ENCODE data around the gene FAM241A. TPM values are rescaled to one million over a fixed set of nuclear protein-coding genes. Genes with fewer than 3 reads are reported as not detected.
"Not testable (repeated sequence)": the region's sequence is repeated elsewhere in the genome, so short reads cannot be mapped to it uniquely, and the experiment has no call there.

FAM241A gene
- polyA plus RNA-seq, 4 donors: 1.5 to 2.4 (median 1.7) TPM

DNA sequence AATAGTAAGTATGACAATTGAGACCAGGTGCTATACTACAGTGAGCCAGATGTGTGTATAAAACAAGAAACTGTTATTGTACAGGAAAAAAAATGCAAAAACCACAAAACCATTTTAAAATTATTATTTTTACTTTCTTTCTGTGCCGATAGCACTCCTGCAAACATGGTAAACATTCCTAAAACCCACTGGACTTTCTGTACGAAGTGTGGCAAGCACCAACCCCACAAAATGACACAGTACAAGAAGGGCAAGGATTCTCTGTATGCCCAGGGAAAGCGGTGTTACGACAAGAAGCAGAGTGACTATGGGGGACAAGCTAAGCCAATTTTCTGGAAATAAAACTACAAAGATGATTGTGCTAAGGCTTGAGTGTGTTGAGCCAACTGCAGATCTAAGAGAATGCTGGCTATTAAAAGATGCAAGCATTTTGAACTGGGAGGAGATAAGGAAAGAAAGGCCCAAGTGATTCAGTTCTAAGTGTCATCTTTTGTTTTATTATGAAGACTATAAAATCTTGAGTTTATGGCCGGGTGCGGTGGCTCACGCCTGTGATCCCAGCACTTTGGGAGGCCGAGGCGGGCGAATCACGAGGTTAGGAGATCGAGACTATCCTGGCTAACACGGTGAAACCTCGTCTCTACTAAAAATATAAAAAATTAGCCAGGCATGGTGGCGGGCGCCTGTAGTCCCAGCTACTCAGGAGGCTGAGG is 26.0 kb downstream of the FAM241A start:
- DNase-seq (ENCODE audit: low read depth in 4 of 4, low spot score in 3 of 4): not testable (repeated sequence)

DNA sequence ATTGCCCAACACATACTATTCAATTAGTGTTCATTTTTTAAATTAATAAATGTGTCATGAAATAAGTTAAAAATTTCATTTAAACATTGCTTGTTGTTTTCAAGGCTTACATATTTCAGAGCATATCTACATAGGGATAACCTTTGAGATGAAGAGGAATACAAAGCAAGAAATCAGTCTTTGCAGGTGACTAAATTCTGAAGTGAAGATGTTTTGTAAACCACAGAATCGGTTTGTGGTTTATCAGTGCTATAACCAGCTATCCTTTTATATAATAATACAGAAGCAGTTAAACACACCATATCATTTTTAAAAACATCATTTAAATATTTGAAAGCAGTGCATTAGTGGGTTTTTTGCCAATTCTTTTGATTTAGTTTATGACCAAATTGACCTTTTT is 26.9 kb downstream of the FAM241A start:
- no peak for DNase-seq (ENCODE audit: low read depth in 4 of 4, low spot score in 3 of 4)

DNA sequence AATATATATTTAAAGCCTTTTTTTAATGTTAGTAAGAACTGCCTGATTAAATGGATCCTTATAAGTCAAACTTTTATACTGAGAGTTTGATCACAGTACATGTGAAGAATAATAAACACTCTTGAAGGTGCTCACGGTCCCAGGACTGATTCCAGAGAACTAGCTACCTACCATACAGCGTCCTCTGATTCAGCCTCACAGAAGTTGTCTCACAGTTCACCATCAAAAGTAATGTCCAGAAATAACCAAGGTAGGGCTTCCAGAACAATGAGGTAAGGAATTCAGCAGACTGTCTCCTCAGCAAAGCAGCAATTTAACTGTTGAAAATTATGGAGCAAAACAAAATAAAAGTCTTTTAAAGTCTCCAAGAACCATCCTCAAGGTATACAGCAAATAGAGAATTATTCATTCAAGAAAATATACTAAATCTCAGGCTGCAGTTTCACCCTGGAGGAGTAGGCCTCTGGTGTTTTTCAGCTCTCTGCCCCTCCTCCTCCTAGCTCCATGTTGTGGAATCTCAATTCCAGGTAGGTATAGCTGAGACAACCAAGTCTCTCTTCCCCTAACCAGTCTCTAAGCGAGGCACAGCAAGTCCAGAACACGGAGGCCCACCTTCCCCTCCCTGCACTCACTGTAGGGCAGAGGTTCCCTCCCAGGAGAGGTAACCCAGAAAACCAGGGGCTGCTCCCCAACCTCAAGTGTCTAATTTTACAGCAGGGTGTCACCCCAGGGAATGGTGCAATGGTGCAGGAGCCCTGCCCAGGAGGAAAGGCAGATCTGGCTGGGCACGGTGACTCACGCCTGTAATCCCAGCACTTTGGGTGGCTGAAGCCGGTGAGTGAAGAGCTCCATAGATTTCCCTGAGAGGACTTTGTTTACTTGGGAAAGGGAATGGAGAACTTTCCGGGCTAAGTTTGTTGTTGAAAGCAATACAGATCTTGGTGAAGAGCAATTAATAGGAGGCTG is 28.6 kb downstream of the FAM241A start:
- no peak for DNase-seq (ENCODE audit: low read depth in 4 of 4, low spot score in 3 of 4)

DNA sequence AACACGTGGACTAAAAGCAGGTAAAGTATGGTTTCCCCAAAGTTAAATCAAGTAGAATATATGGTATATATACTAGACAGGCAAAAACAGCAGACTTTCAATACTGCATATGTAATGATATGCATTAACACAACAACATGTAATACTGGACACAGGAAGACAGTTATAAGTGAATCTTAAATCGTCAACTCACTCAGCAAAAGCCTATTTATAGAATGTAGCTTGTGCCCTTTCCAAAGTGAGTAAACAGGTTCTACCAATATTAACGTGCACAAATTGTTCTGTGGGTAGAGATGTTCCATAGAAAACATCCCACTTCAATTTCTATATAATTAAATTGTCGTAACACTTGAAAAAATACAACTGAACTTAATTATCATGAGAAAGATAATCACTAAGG is 30.6 kb downstream of the FAM241A start:
- no peak for DNase-seq (ENCODE audit: low read depth in 4 of 4, low spot score in 3 of 4)

DNA sequence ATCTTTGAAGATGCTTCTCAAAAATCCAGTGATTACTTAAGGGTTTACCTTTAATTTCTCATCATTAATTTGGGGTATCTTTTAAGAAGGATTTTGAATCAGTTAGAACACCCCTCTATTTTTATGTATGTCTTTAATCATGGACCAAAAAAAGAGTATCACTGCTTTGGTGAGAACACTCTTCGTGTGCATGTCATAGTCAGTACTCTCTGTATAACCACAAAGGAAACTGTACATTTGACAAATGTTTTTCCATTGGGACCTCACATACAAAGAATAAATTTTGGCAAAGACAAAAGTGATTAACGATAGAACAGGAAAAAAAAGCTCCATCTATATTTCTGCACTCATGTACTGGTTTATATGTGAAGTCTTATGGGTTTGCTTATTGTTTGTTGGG is 31.3 kb downstream of the FAM241A start:
- no peak for DNase-seq (ENCODE audit: low read depth in 4 of 4, low spot score in 3 of 4)

DNA sequence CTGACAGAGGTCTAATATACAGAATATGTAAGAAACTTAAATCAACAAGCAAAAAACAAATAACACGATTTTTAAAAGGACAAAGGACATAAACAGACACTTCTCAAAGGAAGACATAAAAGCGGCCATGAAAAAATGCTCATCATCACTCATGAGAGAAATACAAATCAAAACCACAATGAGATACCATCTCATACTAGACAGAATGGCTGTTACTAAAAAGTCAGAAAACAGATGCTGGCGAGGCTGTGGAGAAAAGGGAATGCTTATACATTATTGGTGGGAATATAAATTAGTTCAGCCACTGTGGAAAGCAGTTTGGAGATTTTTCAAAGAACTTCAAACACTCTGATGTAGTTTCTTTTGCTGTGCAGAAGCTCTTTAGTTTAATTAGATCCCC is 33.5 kb downstream of the FAM241A start:
- DNase-seq (ENCODE audit: low read depth in 4 of 4, low spot score in 3 of 4): not testable (repeated sequence)

DNA sequence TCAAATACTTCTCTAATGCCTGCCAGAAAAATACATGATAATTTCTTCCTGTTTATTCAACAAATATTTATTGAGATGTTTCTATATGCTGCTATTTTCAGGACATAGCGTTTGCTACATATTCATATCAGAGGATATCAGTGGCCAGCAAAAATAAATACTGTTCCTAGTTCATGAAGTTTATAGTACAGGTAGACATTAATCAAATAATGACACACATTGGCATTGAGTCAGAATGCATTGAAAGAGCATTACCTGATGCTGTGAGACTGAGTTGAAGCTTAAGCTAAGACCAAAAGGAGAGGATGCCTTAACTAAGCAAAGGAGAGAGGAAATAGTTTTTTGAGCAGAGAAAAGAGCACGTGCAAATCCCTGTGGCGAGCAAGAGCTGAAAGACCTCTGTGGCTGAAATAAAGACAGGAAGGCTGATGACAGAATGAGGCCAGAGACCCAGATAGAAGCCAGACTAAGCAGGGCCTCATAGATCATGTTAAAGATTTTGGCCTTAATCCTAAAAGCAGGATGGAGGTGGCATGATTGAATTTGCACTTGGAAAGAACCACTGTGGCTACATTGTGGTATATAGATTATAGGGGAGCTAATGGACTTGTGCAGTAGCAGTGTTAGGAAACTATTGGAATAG is 36.2 kb downstream of the FAM241A start:
- no peak for DNase-seq (ENCODE audit: low read depth in 4 of 4, low spot score in 3 of 4)

DNA sequence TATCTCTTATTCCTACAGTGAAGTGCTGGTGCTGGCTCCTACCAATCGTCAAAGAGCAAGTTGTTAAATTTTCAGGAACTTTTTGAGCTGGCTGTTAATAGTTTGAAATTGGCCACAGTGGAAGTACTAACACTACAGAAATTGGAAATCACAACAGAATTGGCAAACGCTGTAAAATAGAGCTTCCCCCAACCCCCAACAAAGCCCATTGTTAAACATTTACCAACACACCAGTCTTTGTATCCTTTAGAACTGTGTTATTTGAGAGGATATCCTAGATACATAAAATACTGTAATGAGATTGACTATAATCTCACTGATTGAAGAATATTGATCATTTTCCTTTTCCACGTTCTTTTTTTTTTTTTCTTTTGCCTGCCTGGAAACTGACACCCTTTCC is 37.4 kb downstream of the FAM241A start:
- no peak for DNase-seq (ENCODE audit: low read depth in 4 of 4, low spot score in 3 of 4)

DNA sequence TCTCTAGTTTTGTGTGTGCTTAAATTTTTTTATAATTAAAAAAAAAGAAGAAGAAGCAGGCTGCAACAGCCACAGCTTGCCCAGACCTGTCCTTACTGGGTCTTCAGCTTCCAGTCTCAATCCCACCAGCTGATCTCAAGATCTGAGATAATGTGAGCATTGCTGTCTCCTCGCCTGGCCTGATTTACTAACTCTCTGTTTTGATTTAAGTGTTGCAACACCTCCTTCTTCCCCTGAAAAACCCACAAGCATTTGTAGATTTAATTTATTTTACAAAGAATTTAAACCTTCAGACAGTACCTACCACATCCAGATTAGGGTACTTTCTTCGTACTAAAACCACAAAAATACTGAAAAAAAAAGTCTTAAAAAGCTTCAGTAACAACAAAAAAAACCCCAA is 38.0 kb downstream of the FAM241A start:
- no peak for DNase-seq (ENCODE audit: low read depth in 4 of 4, low spot score in 3 of 4)

DNA sequence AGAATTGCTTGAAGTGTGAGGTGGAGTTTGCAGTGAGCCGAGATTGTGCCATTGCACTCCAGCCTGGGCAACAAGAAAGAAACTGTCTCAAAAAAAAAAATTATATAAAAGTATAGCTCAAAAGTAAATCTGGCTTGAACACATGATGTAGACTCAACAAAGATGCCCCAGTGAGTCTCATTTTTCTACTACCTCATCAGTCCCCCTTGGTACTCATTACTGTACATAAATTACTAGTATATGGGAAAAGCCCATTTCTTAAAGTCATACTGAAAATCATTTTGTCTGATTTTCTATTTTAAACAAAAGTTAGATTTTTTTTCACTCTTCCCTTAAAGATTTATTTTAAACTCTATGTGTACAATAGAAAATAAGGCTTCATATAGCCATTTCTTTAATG is 39.2 kb downstream of the FAM241A start:
- DNase-seq (ENCODE audit: low read depth in 4 of 4, low spot score in 3 of 4): no peak

DNA sequence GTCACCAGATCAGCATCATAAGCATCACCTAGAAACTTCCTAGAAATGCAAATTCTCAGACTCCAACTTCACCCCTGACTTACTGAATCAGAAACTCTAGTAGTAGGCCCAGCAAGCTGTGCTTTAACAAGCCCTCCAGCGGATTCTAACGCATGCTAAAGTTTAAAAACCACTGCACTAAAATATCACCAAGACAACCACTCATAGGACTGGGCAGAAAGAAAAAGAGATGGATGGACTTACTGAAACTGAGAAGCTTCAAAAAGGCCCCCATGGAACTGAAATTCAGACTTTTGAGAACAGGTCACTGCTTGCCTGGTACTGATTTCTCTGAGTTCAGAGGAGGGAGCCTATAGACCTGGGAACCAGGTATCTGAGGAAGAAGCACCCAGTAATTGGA is 40.1 kb downstream of the FAM241A start:
- no peak for DNase-seq (ENCODE audit: low read depth in 4 of 4, low spot score in 3 of 4)

DNA sequence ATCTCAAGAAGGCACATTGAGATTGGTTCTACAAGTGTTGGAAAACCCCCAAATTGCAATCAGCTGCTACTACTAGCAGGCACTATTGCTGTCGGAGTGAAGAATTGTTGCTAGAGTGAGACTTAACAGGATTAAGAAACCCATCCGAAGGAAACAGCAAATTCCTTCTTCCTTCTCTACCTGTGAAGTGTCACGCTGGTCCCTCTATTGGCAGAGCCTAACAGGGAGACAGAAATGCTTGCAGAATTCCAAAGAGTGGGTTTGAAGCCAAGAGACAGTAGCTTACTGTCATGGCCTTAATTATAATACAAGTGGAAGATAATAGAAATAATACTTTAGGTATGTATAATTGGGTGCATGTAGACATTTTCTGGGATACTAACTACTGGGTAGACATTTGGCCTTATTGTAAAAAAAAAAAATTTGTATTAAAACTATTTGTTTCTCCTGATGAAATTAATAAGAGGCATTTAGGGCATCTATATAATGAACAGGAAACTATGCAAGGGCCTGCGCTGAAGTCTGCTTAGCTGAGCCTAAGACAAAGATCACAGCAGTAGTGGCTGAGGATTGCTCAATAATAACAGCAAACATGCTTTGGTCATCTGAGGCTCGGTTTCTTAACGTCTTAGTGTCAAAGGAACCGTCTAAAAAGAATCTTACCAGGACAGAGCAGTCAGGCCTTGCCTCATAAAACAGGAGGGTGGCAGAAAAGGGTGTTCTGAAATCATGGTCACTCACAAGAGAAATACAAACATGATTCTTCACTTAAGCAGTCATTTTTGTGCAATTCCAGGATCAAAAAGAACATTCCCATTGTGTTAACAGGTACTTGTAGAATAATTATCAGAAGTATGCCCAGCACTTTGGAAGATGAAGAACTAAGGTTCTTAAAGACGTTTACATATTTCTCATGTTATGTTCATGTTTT is 40.8 kb downstream of the FAM241A start:
- no peak for DNase-seq (ENCODE audit: low read depth in 4 of 4, low spot score in 3 of 4)

DNA sequence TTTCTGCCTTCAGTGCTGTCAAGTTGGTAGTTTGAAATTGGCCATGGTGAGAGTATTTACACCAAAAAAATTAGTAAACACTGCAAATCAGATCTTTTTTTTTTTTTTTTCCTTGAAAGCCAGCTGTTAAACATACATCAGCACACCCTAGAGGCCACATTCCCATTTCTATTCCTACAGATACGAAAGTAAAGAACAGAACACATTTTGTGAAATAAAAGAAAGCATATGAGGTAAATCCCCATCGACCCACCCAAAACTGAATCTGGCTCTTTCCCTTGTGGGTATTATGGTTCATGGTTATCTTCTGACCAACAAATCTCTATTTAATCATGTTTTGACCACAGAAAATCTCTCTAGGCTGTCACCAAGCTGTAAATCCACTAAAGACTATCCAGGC is 44.5 kb downstream of the FAM241A start:
- no peak for DNase-seq (ENCODE audit: low read depth in 4 of 4, low spot score in 3 of 4)

DNA sequence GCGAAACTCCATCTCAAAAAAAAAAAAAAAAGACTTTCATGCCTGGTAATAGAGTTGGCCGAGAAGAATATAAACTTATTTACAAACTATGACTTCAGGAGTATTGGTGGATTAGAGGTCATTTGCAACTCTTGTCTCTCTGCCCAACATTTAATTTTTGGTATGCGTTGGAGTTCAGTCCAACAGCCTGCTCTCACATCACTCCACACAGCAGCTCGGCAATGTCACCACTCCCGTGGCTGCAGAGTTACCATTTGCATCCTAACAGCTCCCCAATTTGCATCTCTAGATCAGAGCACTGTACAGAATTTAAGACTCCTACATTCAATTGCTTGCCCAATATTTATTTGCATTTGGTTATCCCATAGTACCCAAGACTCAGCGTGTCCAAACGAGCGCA is 45.4 kb downstream of the FAM241A start:
- DNase-seq (ENCODE audit: low read depth in 4 of 4, low spot score in 3 of 4): no peak

DNA sequence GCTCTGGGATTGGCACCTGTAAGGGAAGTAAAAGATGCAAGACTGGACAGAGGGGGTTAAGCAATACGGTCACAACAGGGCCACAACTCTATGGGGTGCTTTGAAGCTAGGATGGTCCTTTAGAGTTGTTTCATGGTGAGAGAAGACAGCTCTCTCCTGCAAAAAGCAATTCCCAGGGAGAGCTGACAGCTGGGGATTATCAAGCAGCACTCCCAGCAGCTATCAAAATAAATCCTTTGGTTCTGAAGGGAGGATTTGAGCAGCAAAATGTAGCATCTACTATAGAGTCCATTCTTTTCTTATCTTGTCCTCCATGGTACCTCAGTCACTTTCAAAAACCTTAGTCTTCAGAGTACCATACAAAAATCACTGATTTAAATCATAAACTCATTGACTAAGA is 51.2 kb downstream of the FAM241A start:
- DNase-seq (ENCODE audit: low read depth in 4 of 4, low spot score in 3 of 4): no peak

DNA sequence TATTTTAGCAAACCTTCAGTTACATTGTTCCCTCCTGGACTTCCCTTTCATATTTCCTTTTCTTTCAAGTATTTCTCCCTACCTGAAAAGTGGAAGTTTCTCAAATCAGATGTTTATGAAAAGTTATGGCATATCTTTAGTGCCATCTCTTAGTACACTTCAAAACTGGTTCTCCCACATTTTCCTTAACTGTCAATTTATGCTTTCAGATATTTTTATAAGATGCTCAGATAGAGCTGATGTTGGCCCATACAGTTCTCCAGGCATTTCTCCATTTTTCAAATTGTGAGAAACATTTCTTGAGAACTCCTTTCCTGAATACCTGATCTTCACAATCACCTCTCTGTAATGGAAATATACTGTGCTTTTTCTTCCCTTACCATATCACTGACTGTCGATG is 53.8 kb downstream of the FAM241A start:
- no peak for DNase-seq (ENCODE audit: low read depth in 4 of 4, low spot score in 3 of 4)

DNA sequence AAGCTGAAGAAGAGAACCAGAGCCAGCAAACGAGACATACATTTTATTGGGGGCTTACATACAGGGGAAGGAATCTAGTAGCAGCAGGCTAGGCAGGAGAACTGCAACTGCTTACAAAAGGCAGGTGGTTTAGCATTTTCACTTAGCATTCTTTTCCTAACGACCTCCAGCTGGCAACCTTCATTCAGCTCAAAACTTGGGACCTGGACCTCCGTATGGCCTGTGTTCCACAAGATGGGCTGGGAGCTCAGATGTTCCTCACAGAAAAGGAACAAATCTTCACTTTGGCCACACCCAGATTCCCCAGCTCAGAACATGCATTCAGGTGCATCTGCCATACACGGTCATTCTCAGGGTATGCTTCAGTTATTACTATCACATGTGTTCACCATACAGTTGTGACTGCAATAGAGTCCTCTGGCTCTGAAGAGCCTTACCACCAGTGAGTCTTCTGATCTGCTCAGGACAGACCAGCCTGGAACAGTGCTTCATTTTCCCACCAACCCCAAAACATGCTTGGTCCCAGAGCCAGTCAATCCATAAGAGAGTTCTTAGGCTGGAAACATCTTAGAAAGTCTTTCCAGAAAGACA is 56.8 kb downstream of the FAM241A start:
- DNase-seq (ENCODE audit: low read depth in 4 of 4, low spot score in 3 of 4): no peak

DNA sequence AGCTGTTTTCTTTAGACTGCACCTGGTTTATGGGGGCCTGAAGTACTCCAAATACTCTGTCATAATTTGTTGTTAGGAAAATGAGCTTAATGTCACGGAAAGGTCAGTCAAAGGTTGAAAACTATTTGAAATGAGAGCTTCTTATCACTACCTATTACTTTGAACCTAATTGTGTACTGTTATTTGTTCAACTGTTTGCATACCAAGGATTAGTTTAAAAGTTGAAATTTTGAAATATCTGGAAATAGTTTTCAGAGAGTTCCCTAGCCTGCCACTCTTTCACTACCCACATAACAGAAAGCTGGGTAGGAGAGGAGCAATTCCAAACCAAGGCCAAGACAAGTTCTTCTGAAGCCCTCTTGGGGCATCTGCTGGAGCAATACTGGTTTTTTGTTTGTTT is 58.3 kb downstream of the FAM241A start:
- no peak for DNase-seq (ENCODE audit: low read depth in 4 of 4, low spot score in 3 of 4)

DNA sequence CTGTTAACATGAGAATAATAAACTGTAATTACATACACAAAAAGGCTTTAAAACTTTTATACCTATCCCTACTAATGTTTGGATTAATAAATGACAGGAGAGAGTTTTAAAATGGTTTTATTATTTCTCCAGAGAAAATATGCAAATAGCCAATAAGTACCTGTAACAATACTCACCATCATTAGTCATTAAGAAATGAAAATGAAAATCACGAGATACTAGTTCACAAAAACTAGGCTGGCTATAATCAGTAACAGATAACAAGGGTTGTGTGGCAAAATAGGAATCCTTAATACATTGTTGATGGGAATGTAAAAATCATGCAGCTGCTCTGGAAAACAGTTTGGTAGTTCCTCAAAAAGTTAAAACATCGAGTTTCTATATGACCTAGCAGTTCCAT is 61.2 kb downstream of the FAM241A start:
- DNase-seq (ENCODE audit: low read depth in 4 of 4, low spot score in 3 of 4): no peak
